HG02798 (cell line): ENCODE data around the gene LRP1-AS.

ENCODE experiments used
- ATAC-seq: cut with Tn5 transposase; IDR thresholded peaks from one replicate; pipeline ENCODE4 v1.9.1; 2021; ENCODE audit warnings: mild to moderate bottlenecking; ENCODE audit not compliant: unreplicated experiment, poor library complexity

The LRP1-AS gene

GRCh38 chr12:57145460-57146059 lies 1.9 kb downstream of the LRP1-AS start:
- ATAC-seq = no peak

- no peak for ATAC-seq
Measured at GRCh38 chr12:57143454-57143853, 4.0 kb downstream of the LRP1-AS start.

- ATAC-seq = no peak
Measured at GRCh38 chr12:57142727-57143126, 4.7 kb downstream of the LRP1-AS start.

- no peak for ATAC-seq
Measured at GRCh38 chr12:57142121-57142520, 5.3 kb downstream of the LRP1-AS start.

GRCh38 chr12:57141249-57141648 lies 6.2 kb downstream of the LRP1-AS start:
- ATAC-seq = no peak

- ATAC-seq = no peak
Measured at GRCh38 chr12:57139796-57140649, 7.4 kb downstream of the LRP1-AS start.

- ATAC-seq = no peak
Measured at GRCh38 chr12:57138526-57139272, 8.7 kb downstream of the LRP1-AS start.

- no peak for ATAC-seq
Measured at GRCh38 chr12:57135527-57136326, 11.7 kb downstream of the LRP1-AS start.

- ATAC-seq = no peak
Measured at GRCh38 chr12:57134949-57135348, 12.5 kb downstream of the LRP1-AS start.

- ATAC-seq = no peak
Measured at GRCh38 chr12:57133916-57134315, 13.5 kb downstream of the LRP1-AS start.

GRCh38 chr12:57133013-57133569 lies 14.3 kb downstream of the LRP1-AS start:
- no peak for ATAC-seq

GRCh38 chr12:57131896-57132744 lies 15.3 kb downstream of the LRP1-AS start:
- no peak for ATAC-seq

- no peak for ATAC-seq
Measured at GRCh38 chr12:57130941-57131340, 16.5 kb downstream of the LRP1-AS start.

- ATAC-seq = no peak
Measured at GRCh38 chr12:57129889-57130288, 17.5 kb downstream of the LRP1-AS start.

- no peak for ATAC-seq
Measured at GRCh38 chr12:57129321-57129842, 18.0 kb downstream of the LRP1-AS start.

- no peak for ATAC-seq
Measured at GRCh38 chr12:57128519-57129247, 18.7 kb downstream of the LRP1-AS start.

GRCh38 chr12:57127726-57128518 lies 19.5 kb downstream of the LRP1-AS start, which contains the start of gene LRP1:
Gene LRP1, plus strand, starts transcription at chr12:57128483. Its CDS starts 482 bp downstream, at chr12:57128965.
- ATAC-seq = peak; percentile 47
